Tibial nerve (tissue), 4 donors: ENCODE measurements around the gene TMEM212.

Experiments used
- EP300 ChIP-seq, 2 donors: sonication (generic); formaldehyde crosslinking; IDR thresholded peaks; one replicate each; pipeline ENCODE4 v1.6.1; 2017; ENCODE audit warnings: antibody characterized with exemption in 2 of 2, mild to moderate bottlenecking in 1 of 2
- POLR2A ChIP-seq, 2 donors: fragments of 450-650 bp; IDR thresholded peaks; one replicate each; pipeline ENCODE4 v1.6.1; 2017; ENCODE audit warnings: antibody characterized with exemption in 2 of 2, mild to moderate bottlenecking in 2 of 2, moderate library complexity in 2 of 2
- TF ChIP-seq, protein P1 (sequence below), 5 experiments: fragments of 200-600 bp in 3 of 5; fragments of 450-650 bp in 2 of 5; sonication (generic) in 3 of 5; IDR thresholded peaks; one replicate each; pipeline ENCODE4 v1.5.1; 2016 to 2019; ENCODE audit warnings: antibody characterized with exemption in 5 of 5, mild to moderate bottlenecking in 3 of 5, moderate library complexity in 2 of 5

DNA sequence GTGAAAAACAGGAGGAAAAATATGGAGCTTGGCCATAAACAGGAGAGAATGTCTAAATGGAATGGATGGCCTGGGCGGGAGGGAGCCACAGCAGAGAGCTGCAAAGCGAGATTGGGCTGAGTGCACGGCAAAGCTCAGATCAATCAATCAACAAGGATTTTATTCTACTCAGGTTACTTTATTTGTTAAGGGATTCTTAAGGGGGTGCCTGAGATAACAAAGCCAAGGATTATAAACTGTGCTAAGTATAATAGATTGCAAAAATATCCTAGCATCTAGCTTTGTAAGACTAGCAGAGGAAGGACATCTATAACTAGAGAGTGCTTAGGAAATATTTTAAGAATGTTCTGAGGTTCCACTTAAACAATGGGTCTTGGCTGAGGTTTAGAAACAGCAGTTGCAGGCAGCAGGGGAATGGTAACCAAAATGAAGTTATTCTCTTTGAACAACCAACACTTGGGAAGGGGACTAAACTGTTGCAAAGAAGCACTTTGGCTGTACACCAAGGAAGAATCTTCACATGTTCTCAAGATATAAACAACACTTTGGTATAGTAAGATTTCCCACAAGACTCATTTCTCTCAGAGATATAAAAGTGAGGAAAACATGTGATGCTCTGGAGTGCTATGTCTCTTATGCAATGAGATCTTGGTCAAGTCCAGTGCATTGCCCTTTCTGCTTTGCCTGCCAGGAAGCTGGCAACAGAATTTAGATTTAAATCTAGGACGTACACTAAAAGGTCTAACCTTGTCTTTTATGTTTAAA, 35.5 kb downstream of the TMEM212 start:
- TF ChIP-seq, protein P1, sequence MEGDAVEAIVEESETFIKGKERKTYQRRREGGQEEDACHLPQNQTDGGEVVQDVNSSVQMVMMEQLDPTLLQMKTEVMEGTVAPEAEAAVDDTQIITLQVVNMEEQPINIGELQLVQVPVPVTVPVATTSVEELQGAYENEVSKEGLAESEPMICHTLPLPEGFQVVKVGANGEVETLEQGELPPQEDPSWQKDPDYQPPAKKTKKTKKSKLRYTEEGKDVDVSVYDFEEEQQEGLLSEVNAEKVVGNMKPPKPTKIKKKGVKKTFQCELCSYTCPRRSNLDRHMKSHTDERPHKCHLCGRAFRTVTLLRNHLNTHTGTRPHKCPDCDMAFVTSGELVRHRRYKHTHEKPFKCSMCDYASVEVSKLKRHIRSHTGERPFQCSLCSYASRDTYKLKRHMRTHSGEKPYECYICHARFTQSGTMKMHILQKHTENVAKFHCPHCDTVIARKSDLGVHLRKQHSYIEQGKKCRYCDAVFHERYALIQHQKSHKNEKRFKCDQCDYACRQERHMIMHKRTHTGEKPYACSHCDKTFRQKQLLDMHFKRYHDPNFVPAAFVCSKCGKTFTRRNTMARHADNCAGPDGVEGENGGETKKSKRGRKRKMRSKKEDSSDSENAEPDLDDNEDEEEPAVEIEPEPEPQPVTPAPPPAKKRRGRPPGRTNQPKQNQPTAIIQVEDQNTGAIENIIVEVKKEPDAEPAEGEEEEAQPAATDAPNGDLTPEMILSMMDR (IDR thresholded peaks at IDR 0.05), result no peak
- TF ChIP-seq EP300 (IDR thresholded peaks at IDR 0.05) (no peak), POLR2A (IDR thresholded peaks at IDR 0.05) (no peak)
